ENCODE results near the gene IL17RE. TPM values are rescaled to one million over a fixed set of nuclear protein-coding genes. Genes with fewer than 3 reads are reported as not detected.
A peak's percentile ranks its signal among the peaks of the same experiment; 100 is the strongest.

IL17RE gene
- total and polyA plus RNA-seq, 9 of the 15 experiments (the other 6 are each of a cell fraction or from before 2014, with no cell fraction given), result 0.32 to 1.9 (median 0.51) TPM; not detected in 4

DNA sequence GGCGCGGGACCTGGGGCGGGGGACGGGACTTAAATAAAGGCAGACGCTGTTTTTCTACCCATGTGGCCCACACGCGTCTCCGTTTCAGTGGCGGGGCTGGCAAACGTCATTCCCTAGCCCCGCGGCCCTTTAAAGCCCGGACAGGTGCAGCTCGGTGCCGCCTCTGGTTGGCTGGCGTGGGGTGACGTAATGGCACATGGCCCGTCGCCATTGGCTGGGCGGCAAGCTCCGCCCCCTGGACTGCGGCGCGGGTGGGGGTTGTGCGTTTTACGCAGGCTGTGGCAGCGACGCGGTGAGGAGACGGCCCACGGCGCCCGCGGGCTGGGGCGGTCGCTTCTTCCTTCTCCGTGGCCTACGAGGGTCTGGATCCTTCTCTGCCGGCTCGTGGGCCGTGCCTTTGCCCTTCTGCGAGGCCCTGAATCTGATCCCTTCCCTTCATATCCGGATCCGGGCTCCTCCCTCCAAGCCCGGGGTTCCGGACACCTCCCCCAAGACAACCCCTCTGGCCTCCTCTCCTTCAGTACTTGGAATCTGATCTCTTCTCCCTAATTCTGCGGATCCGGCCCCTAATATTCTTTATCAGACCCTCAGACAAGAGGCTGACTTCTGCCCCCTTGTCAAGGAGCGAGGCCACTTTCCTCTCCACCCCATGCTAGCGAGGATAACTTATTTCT lies 31.1 kb downstream of the IL17RE start, which contains the start of gene CRELD1 (continued):
- TF ChIP-seq, protein P1, sequence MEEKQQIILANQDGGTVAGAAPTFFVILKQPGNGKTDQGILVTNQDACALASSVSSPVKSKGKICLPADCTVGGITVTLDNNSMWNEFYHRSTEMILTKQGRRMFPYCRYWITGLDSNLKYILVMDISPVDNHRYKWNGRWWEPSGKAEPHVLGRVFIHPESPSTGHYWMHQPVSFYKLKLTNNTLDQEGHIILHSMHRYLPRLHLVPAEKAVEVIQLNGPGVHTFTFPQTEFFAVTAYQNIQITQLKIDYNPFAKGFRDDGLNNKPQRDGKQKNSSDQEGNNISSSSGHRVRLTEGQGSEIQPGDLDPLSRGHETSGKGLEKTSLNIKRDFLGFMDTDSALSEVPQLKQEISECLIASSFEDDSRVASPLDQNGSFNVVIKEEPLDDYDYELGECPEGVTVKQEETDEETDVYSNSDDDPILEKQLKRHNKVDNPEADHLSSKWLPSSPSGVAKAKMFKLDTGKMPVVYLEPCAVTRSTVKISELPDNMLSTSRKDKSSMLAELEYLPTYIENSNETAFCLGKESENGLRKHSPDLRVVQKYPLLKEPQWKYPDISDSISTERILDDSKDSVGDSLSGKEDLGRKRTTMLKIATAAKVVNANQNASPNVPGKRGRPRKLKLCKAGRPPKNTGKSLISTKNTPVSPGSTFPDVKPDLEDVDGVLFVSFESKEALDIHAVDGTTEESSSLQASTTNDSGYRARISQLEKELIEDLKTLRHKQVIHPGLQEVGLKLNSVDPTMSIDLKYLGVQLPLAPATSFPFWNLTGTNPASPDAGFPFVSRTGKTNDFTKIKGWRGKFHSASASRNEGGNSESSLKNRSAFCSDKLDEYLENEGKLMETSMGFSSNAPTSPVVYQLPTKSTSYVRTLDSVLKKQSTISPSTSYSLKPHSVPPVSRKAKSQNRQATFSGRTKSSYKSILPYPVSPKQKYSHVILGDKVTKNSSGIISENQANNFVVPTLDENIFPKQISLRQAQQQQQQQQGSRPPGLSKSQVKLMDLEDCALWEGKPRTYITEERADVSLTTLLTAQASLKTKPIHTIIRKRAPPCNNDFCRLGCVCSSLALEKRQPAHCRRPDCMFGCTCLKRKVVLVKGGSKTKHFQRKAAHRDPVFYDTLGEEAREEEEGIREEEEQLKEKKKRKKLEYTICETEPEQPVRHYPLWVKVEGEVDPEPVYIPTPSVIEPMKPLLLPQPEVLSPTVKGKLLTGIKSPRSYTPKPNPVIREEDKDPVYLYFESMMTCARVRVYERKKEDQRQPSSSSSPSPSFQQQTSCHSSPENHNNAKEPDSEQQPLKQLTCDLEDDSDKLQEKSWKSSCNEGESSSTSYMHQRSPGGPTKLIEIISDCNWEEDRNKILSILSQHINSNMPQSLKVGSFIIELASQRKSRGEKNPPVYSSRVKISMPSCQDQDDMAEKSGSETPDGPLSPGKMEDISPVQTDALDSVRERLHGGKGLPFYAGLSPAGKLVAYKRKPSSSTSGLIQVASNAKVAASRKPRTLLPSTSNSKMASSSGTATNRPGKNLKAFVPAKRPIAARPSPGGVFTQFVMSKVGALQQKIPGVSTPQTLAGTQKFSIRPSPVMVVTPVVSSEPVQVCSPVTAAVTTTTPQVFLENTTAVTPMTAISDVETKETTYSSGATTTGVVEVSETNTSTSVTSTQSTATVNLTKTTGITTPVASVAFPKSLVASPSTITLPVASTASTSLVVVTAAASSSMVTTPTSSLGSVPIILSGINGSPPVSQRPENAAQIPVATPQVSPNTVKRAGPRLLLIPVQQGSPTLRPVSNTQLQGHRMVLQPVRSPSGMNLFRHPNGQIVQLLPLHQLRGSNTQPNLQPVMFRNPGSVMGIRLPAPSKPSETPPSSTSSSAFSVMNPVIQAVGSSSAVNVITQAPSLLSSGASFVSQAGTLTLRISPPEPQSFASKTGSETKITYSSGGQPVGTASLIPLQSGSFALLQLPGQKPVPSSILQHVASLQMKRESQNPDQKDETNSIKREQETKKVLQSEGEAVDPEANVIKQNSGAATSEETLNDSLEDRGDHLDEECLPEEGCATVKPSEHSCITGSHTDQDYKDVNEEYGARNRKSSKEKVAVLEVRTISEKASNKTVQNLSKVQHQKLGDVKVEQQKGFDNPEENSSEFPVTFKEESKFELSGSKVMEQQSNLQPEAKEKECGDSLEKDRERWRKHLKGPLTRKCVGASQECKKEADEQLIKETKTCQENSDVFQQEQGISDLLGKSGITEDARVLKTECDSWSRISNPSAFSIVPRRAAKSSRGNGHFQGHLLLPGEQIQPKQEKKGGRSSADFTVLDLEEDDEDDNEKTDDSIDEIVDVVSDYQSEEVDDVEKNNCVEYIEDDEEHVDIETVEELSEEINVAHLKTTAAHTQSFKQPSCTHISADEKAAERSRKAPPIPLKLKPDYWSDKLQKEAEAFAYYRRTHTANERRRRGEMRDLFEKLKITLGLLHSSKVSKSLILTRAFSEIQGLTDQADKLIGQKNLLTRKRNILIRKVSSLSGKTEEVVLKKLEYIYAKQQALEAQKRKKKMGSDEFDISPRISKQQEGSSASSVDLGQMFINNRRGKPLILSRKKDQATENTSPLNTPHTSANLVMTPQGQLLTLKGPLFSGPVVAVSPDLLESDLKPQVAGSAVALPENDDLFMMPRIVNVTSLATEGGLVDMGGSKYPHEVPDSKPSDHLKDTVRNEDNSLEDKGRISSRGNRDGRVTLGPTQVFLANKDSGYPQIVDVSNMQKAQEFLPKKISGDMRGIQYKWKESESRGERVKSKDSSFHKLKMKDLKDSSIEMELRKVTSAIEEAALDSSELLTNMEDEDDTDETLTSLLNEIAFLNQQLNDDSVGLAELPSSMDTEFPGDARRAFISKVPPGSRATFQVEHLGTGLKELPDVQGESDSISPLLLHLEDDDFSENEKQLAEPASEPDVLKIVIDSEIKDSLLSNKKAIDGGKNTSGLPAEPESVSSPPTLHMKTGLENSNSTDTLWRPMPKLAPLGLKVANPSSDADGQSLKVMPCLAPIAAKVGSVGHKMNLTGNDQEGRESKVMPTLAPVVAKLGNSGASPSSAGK (IDR thresholded peaks at IDR 0.05), result peak; percentile 96
- TF ChIP-seq TBL1XR1 (IDR thresholded peaks at IDR 0.05; ENCODE audit: low read length in 2 of 2) (peak in 1 of 2 experiments; percentile 17; a peak in 1 of 4 replicates), KDM2B (CRISPR knock-in tag; IDR thresholded peaks at IDR 0.05) (no peak), DPF2 (IDR thresholded peaks at IDR 0.05) (peak; percentile 51), SMARCE1 (IDR thresholded peaks at IDR 0.05) (0 out of 2 replicates have a peak, but pooled peaks have one; percentile 15), ZNF146 (CRISPR knock-in tag; IDR thresholded peaks at IDR 0.05; ENCODE audit: unreplicated experiment) (no peak), ZFX (CRISPR knock-in tag; IDR thresholded peaks at IDR 0.05) (no peak), RNF2 (IDR thresholded peaks at IDR 0.05) (peak; percentile 47; the same call in 1 of the 2 replicates)
- TF ChIP-seq, protein P2, sequence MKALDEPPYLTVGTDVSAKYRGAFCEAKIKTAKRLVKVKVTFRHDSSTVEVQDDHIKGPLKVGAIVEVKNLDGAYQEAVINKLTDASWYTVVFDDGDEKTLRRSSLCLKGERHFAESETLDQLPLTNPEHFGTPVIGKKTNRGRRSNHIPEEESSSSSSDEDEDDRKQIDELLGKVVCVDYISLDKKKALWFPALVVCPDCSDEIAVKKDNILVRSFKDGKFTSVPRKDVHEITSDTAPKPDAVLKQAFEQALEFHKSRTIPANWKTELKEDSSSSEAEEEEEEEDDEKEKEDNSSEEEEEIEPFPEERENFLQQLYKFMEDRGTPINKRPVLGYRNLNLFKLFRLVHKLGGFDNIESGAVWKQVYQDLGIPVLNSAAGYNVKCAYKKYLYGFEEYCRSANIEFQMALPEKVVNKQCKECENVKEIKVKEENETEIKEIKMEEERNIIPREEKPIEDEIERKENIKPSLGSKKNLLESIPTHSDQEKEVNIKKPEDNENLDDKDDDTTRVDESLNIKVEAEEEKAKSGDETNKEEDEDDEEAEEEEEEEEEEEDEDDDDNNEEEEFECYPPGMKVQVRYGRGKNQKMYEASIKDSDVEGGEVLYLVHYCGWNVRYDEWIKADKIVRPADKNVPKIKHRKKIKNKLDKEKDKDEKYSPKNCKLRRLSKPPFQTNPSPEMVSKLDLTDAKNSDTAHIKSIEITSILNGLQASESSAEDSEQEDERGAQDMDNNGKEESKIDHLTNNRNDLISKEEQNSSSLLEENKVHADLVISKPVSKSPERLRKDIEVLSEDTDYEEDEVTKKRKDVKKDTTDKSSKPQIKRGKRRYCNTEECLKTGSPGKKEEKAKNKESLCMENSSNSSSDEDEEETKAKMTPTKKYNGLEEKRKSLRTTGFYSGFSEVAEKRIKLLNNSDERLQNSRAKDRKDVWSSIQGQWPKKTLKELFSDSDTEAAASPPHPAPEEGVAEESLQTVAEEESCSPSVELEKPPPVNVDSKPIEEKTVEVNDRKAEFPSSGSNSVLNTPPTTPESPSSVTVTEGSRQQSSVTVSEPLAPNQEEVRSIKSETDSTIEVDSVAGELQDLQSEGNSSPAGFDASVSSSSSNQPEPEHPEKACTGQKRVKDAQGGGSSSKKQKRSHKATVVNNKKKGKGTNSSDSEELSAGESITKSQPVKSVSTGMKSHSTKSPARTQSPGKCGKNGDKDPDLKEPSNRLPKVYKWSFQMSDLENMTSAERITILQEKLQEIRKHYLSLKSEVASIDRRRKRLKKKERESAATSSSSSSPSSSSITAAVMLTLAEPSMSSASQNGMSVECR (CRISPR knock-in tag; IDR thresholded peaks at IDR 0.05), result peak; percentile 74
- TF ChIP-seq, protein P3, sequence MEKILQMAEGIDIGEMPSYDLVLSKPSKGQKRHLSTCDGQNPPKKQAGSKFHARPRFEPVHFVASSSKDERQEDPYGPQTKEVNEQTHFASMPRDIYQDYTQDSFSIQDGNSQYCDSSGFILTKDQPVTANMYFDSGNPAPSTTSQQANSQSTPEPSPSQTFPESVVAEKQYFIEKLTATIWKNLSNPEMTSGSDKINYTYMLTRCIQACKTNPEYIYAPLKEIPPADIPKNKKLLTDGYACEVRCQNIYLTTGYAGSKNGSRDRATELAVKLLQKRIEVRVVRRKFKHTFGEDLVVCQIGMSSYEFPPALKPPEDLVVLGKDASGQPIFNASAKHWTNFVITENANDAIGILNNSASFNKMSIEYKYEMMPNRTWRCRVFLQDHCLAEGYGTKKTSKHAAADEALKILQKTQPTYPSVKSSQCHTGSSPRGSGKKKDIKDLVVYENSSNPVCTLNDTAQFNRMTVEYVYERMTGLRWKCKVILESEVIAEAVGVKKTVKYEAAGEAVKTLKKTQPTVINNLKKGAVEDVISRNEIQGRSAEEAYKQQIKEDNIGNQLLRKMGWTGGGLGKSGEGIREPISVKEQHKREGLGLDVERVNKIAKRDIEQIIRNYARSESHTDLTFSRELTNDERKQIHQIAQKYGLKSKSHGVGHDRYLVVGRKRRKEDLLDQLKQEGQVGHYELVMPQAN (IDR thresholded peaks at IDR 0.05; ENCODE audit: borderline replicate concordance), result peak; percentile 59; the same call in 1 of the 2 replicates

All from K562 (cell line).